SKM-1 (cell line): ENCODE data around the gene TMEM231.
"Not testable (repeated sequence)": the region's sequence is repeated elsewhere in the genome, so short reads cannot be mapped to it uniquely, and the experiment has no call there.

ENCODE experiments used
- DNase-seq: peaks from one replicate; lab custom pipeline; 2025; ENCODE audit not compliant: unreplicated experiment; lab: John Stamatoyannopoulos, UW

Gene TMEM231

DNA sequence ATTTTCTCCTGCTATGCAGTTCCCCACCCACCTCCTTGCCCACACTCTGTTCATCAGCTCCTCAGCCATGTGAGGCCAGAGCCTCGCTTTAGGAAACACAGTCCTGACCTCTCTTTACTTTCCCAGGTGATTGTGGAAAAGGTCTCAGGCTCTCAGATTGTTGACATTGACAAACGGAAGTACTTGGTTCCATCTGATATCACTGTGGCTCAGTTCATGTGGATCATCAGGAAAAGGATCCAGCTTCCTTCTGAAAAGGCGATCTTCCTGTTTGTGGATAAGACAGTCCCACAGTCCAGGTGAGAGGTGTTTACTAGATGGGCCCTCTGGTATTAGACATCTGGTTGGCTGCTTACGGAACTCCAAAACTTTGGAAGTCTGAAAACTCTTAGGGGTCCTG is 11.9 kb upstream of the TMEM231 start:
- no peak for DNase-seq

GRCh38 chr16:75566758-75567255 is 10.8 kb upstream of the TMEM231 start:
- DNase-seq = no peak

- DNase-seq = peak; percentile 69
Observed at GRCh38 chr16:75566040-75566757, 10.1 kb upstream of the TMEM231 start, which contains the start of gene GABARAPL2. GABARAPL2 (plus strand) TSS chr16:75566379; CDS start chr16:75566487, 108 bp downstream.

GRCh38 chr16:75565640-75566039 is 9.6 kb upstream of the TMEM231 start:
- no peak for DNase-seq

GRCh38 chr16:75559564-75560372 is 3.7 kb upstream of the TMEM231 start:
- no peak for DNase-seq

DNA sequence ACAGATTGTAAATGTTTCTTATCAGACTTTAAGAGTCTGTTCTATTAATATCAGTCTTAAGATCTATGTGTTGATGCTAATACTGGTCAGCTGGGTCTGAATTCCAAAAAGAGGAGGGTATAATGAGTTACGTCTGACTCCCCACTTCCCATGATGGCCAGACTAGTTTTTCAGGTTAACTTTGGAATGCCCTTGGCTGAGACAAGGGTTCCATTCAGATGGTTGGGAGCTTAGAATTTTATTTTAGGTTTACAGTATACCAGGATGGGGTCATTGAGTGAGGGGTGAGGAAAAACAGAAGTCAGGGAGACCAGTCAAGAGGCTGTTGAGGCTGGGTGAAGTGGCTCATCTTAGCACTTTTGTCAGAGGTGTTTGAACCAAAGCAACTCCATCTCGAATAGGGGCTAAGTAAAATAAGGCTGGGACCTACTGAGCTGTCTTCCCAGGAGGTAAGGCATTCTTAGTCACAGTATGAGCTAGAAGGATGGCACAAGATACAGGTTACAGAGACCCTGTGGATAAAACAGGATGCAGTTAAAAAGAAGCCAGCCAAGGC is 2.9 kb upstream of the TMEM231 start:
- no peak for DNase-seq

GRCh38 chr16:75556431-75556950 is 439 bp upstream of the TMEM231 start:
- DNase-seq = no peak

DNA sequence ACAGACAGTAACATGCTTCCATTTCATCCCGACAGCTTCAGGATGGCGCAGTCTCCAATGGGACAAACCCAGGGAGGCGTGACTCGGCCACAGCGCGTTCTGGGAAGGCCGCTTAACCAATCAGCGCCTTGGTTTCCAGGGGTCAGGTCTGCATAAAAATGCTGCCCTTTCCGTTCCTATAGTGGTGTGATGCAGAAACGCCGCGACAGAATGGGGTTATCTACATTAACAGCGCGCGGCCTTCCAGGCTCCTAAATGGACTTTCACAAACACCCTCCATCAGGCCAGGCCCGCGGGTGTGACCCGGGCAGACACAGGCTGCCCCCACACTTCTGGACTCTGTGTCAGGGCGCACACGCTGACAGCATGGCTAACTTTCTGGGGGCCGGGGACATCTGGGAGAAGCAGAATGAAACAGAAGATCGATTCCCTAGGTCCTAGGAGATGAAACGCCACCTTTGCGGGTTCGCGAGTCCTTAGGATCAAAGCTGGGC is 792 bp downstream of the TMEM231 start:
- peak; percentile 27 for DNase-seq

DNA sequence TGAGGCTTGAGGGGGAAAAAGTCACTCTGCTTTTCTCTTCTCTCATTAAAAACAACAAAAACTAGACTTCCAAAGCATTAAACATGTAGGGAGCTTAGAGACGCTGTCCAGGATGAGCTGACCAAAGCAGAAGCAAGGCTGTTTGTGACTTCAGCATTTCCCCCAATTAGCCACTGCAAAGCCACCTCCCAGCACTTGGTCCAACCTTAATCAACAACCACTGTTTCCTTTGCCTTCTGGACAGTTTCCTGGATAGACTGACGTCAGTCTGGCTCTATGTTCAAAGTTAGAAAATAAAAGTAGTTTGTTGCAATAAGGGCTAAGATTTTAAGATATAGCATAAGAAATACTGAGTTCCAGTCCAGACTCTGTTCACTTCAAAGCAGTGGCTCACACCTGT is 3.1 kb downstream of the TMEM231 start:
- DNase-seq = no peak

DNA sequence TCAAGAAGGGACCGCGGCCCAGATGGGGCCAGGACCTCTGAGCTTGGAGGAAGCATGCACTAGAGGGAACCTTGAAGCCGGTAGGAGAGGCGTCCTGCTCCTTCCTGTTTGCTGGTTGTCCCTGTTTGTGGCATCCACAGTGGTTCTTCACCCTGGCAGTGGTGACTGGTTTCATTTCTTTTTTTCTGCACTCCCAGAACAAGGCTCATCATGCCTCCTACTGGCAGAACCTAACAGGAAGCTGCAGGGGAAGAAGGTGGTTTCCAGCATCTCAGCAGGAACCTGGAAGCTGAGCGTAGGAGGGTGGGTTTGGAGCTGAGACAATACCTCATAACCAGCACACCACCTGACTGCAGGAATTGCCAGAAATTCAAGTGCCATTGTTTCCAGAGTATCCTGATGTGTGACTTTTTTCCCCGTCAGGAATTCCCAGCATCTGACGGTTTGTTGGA is 5.8 kb downstream of the TMEM231 start:
- DNase-seq = peak; percentile 82

- not testable (repeated sequence) for DNase-seq
Observed at GRCh38 chr16:75548456-75548855, 7.6 kb downstream of the TMEM231 start.

- DNase-seq = no peak
Observed at GRCh38 chr16:75546293-75546692, 9.8 kb downstream of the TMEM231 start.

DNA sequence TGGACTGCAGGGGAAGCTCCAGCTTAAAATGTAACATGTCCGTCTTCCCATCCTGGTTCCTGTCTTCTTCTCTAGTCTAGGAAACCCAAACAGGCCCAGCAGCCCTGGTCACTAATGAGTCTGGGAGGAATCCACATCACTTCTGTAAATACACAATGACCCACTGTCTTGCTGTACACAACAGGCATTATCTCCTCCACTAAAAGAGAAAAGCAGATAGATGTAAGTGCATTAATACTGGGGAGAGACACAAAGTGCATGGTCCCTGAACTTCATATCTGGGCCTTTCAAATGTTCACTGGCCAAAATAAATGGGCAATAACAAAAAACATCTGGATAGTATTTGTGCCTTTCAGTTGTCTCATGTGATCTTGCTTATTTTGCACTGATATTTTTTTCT is 10.2 kb downstream of the TMEM231 start:
- not testable (repeated sequence) for DNase-seq

GRCh38 chr16:75542462-75542861 is 13.6 kb downstream of the TMEM231 start:
- DNase-seq = not testable (repeated sequence)

GRCh38 chr16:75541236-75541635 is 14.8 kb downstream of the TMEM231 start:
- DNase-seq = no peak

- not testable (repeated sequence) for DNase-seq
Observed at GRCh38 chr16:75538882-75539565, 17.0 kb downstream of the TMEM231 start.

DNA sequence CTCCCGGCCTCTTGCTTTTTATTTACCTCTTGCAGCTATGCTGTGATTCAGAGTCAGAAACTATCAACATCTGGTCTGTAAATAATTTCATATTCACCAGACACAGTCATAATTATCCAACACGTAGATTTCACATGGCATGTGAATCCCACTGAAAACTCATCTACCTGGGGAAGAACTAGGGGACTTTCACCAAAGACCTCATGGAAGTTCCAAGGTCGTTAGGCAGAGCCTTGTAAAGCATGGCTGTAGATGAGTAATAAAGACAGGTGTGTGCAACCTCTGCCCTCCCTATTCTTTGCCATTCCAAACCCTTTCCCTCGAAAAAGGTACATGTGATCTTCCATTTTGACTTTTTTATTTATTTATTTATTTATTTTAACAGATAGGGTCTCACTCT is 18.3 kb downstream of the TMEM231 start:
- no peak for DNase-seq

DNA sequence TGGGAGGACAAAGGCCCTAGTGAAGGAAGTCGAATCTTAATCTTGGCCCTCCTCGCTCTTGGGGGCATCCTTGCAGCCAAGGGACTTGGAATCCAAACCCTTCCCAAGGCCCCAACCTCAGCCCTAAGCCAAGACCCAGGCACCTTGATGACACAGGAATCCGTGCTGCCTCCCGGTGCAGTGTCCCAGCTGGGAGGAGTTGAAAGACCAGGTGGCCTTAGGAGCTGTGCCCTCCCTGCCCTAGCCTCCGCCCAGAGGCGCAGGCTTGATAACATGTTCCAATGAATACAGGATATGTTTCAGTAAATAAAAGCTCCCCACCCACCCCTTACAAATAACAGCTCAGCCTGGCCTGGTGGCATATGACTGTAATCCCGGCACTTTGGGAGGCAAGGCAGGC is 20.2 kb downstream of the TMEM231 start, which contains the start of gene CHST5:
Gene CHST5 (minus strand): TSS at position 208 of the 400 bp plus-strand sequence. CDS start 5,724 bp downstream, outside the sequence.
- no peak for DNase-seq

GRCh38 chr16:75535211-75535843 is 20.7 kb downstream of the TMEM231 start:
- DNase-seq = no peak
